HG03135 (cell line): ENCODE data around the gene ITIH1.
"Not testable (repeated sequence)": the region's sequence is repeated elsewhere in the genome, so short reads cannot be mapped to it uniquely, and the experiment has no call there.

Source experiments
- ATAC-seq: cut with Tn5 transposase; IDR thresholded peaks from one replicate; pipeline ENCODE4 v1.9.1; 2021; ENCODE audit warnings: mild to moderate bottlenecking, moderate library complexity; ENCODE audit not compliant: unreplicated experiment

Gene ITIH1

GRCh38 chr3:52774066-52774713 lies 3.2 kb upstream of the ITIH1 start:
- no peak for ATAC-seq

- ATAC-seq, result no peak
Measured at GRCh38 chr3:52774901-52775864, 2.2 kb upstream of the ITIH1 start.

- no peak for ATAC-seq
Measured at GRCh38 chr3:52775877-52776276, 1.5 kb upstream of the ITIH1 start.

- not testable (repeated sequence) for ATAC-seq
Measured at GRCh38 chr3:52776486-52776885, 913 bp upstream of the ITIH1 start.

- ATAC-seq, result no peak
Measured at GRCh38 chr3:52777959-52778805, 783 bp downstream of the ITIH1 start.

GRCh38 chr3:52779011-52779836 lies 1.8 kb downstream of the ITIH1 start:
- peak; percentile 59 for ATAC-seq

GRCh38 chr3:52779837-52780585 lies 2.6 kb downstream of the ITIH1 start:
- ATAC-seq, result no peak

GRCh38 chr3:52781741-52782140 lies 4.3 kb downstream of the ITIH1 start:
- ATAC-seq, result no peak

- ATAC-seq, result no peak
Measured at GRCh38 chr3:52782412-52783210, 5.2 kb downstream of the ITIH1 start.

- ATAC-seq, result no peak
Measured at GRCh38 chr3:52783211-52783555, 5.8 kb downstream of the ITIH1 start.

- no peak for ATAC-seq
Measured at GRCh38 chr3:52784021-52784621, 6.7 kb downstream of the ITIH1 start.

- ATAC-seq, result no peak
Measured at GRCh38 chr3:52784931-52785590, 7.7 kb downstream of the ITIH1 start.

- no peak for ATAC-seq
Measured at GRCh38 chr3:52786330-52787215, 9.2 kb downstream of the ITIH1 start.

GRCh38 chr3:52787246-52787645 lies 9.8 kb downstream of the ITIH1 start:
- ATAC-seq, result no peak

- ATAC-seq, result no peak
Measured at GRCh38 chr3:52787672-52788625, 10.6 kb downstream of the ITIH1 start.
